H9 (cell line): Measurements from ENCODE around the gene MAP4K1. TPM values are rescaled to one million over a fixed set of nuclear protein-coding genes. Genes with fewer than 3 reads are reported as not detected.

Experiments used
- DNase-seq: peaks from one replicate; pipeline ENCODE4 v3.0.0-alpha.2; 2017
- H2AFZ ChIP-seq: one replicate; pipeline ENCODE4 v1.6.1; 2013; ENCODE audit warnings: mild to moderate bottlenecking, low read length, control low read depth, moderate library complexity
- H2AK5ac ChIP-seq: 2 replicates; pipeline ENCODE4 v1.6.1; 2013; ENCODE audit warnings: low read length, control low read depth, mixed read lengths; ENCODE audit not compliant: insufficient read length
- H2BK120ac ChIP-seq: one replicate; pipeline ENCODE4 v1.6.1; 2013; ENCODE audit warnings: low read depth, mild to moderate bottlenecking, low read length, control low read depth, inconsistent platforms; ENCODE audit not compliant: poor library complexity, severe bottlenecking
- H2BK12ac ChIP-seq: 2 replicates; pipeline ENCODE4 v1.6.1; 2013; ENCODE audit warnings: low read length, control low read depth, mixed read lengths, low read depth; ENCODE audit not compliant: insufficient read length
- H2BK15ac ChIP-seq: 2 replicates; pipeline ENCODE4 v1.6.1; 2013; ENCODE audit warnings: low read depth, low read length, control low read depth
- H2BK20ac ChIP-seq: one replicate; pipeline ENCODE4 v1.6.1; 2013; ENCODE audit warnings: low read depth, mild to moderate bottlenecking, low read length, control low read depth, inconsistent platforms; ENCODE audit not compliant: poor library complexity, severe bottlenecking
- H2BK5ac ChIP-seq: 2 replicates; pipeline ENCODE4 v1.6.1; 2013; ENCODE audit warnings: low read length, control low read depth, mixed read lengths; ENCODE audit not compliant: insufficient read length
- H3K14ac ChIP-seq: 2 replicates; pipeline ENCODE4 v1.6.1; 2013; ENCODE audit warnings: low read length, control low read depth; ENCODE audit not compliant: insufficient read depth
- H3K18ac ChIP-seq: 2 replicates; pipeline ENCODE4 v1.6.1; 2013; ENCODE audit warnings: low read depth, mild to moderate bottlenecking, mixed read lengths, low read length, control low read depth; ENCODE audit not compliant: insufficient read length
- H3K23ac ChIP-seq: 2 replicates; pipeline ENCODE4 v1.6.1; 2013; ENCODE audit warnings: low read length, control low read depth, mixed read lengths, low read depth; ENCODE audit not compliant: insufficient read length
- H3K23me2 ChIP-seq: 2 replicates; pipeline ENCODE4 v1.6.1; 2013; ENCODE audit warnings: low read depth, mild to moderate bottlenecking, mixed read lengths, low read length, control low read depth; ENCODE audit not compliant: insufficient read length, poor library complexity, severe bottlenecking
- H3K27ac ChIP-seq: 2 replicates; pipeline ENCODE4 v1.5.1; 2013; ENCODE audit warnings: low read length, control low read depth, mixed read lengths, low read depth; ENCODE audit not compliant: insufficient read length
- H3K27me3 ChIP-seq: 2 replicates; pipeline ENCODE4 v1.6.1; 2013; ENCODE audit warnings: low read length, control low read depth, inconsistent platforms; ENCODE audit not compliant: insufficient read depth
- H3K4ac ChIP-seq: 2 replicates; pipeline ENCODE4 v1.6.1; 2013; ENCODE audit warnings: low read depth, mild to moderate bottlenecking, control low read depth, inconsistent platforms, low read length, moderate library complexity
- H3K4me1 ChIP-seq: 2 replicates; pipeline ENCODE4 v1.6.1; 2013; ENCODE audit warnings: low read length, control low read depth, inconsistent platforms; ENCODE audit not compliant: insufficient read depth
- H3K4me2 ChIP-seq: 2 replicates; pipeline ENCODE4 v1.6.1; 2013; ENCODE audit warnings: low read length, control low read depth, mixed read lengths; ENCODE audit not compliant: insufficient read length, insufficient read depth
- H3K56ac ChIP-seq: 2 replicates; pipeline ENCODE4 v1.6.1; 2013; ENCODE audit warnings: low read depth, mild to moderate bottlenecking, mixed read lengths, low read length, control low read depth; ENCODE audit not compliant: insufficient read length
- H3K79me1 ChIP-seq: 2 replicates; pipeline ENCODE4 v1.6.1; 2013; ENCODE audit warnings: low read depth, mild to moderate bottlenecking, moderate library complexity, low read length, control low read depth, inconsistent platforms; ENCODE audit not compliant: insufficient read depth, poor library complexity, severe bottlenecking
- H3K79me2 ChIP-seq: 2 replicates; pipeline ENCODE4 v1.6.1; 2013; ENCODE audit warnings: low read length, control low read depth, inconsistent platforms; ENCODE audit not compliant: insufficient read depth
- H3K9ac ChIP-seq: 2 replicates; pipeline ENCODE4 v1.6.1; 2013; ENCODE audit warnings: low read length, control low read depth, mixed read lengths; ENCODE audit not compliant: insufficient read length; ENCODE audit errors: extremely low read depth
- H3K9me3 ChIP-seq: one replicate; pipeline ENCODE4 v1.6.1; 2013; ENCODE audit warnings: low read depth, low read length, inconsistent platforms; ENCODE audit not compliant: control insufficient read depth
- H3T11ph ChIP-seq: one replicate; pipeline ENCODE4 v1.6.1; 2013; ENCODE audit warnings: mild to moderate bottlenecking, low read length, control low read depth, inconsistent platforms
- H4K20me1 ChIP-seq: one replicate; pipeline ENCODE4 v1.6.1; 2013; ENCODE audit not compliant: control insufficient read depth, insufficient read length, insufficient read depth
- H4K5ac ChIP-seq: 2 replicates; pipeline ENCODE4 v1.6.1; 2013; ENCODE audit warnings: low read depth, mild to moderate bottlenecking, mixed read lengths, low read length, control low read depth; ENCODE audit not compliant: insufficient read length
- H4K8ac ChIP-seq: replicated peaks from 2 replicates; pipeline ENCODE4 v1.6.1; 2013; ENCODE audit warnings: low read length, control low read depth, mixed read lengths, low read depth; ENCODE audit not compliant: insufficient read length
- H4K91ac ChIP-seq: 2 replicates; pipeline ENCODE4 v1.6.1; 2013; ENCODE audit warnings: low read depth, mild to moderate bottlenecking, moderate library complexity, mixed read lengths, low read length, control low read depth; ENCODE audit not compliant: insufficient read length
- H3K27ac Mint-ChIP-seq, 3 experiments: 2 replicates in 2 of 3; 3 replicates in 1 of 3; pipeline ENCODE4 v1.8.0; 2020 to 2021; ENCODE audit warnings: mixed read lengths in 3 of 3, mild to moderate bottlenecking in 1 of 3, moderate library complexity in 1 of 3
- H3K27me3 Mint-ChIP-seq: 2 replicates; pipeline ENCODE4 v1.8.0; 2021; ENCODE audit warnings: low read depth, mild to moderate bottlenecking, moderate library complexity, mixed read lengths
- H3K36me3 Mint-ChIP-seq, 3 experiments: 2 replicates in 2 of 3; 3 replicates in 1 of 3; pipeline ENCODE4 v1.8.0; 2020 to 2021; ENCODE audit warnings: low read depth in 3 of 3, mixed read lengths in 3 of 3; ENCODE audit not compliant: insufficient read depth in 1 of 3
- H3K4me1 Mint-ChIP-seq, 2 experiments: 2 replicates each; pipeline ENCODE4 v1.8.0; 2020; ENCODE audit warnings: mixed read lengths in 2 of 2
- H3K4me3 Mint-ChIP-seq, 2 experiments: 2 replicates in 1 of 2; 3 replicates in 1 of 2; pipeline ENCODE4 v1.8.0; 2020 to 2021; ENCODE audit warnings: mild to moderate bottlenecking in 2 of 2, mixed read lengths in 2 of 2, moderate library complexity in 1 of 2
- H3K9me3 Mint-ChIP-seq, 2 experiments: 2 replicates in 1 of 2; 3 replicates in 1 of 2; pipeline ENCODE4 v1.8.0; 2020; ENCODE audit warnings: mild to moderate bottlenecking in 2 of 2, mixed read lengths in 2 of 2, moderate library complexity in 1 of 2
- CTCF ChIP-seq: fragments of 200-600 bp; sonication (generic); conservative IDR thresholded peaks from 3 replicates; pipeline ENCODE4 v1.8.0; 2021; ENCODE audit warnings: antibody characterized with exemption, mild to moderate bottlenecking
- WGBS: extraction: QIAGEN DNeasy Blood & Tissue Kit; methylation state at CpG from one replicate; pipeline ENCODE4 v1.1.7; 2013; ENCODE audit warnings: missing lambda C conversion rate, low lambda C conversion rate, mixed read lengths; ENCODE audit not compliant: insufficient read length; ENCODE audit errors: extremely low coverage; 5-methylcytosine and 5-hydroxymethylcytosine counted together
- total RNA-seq: library from RNA; stranded (reverse); gene quantifications from 2 replicates; pipeline ENCODE4 v1.2.1, GENCODE V29; 2021

MAP4K1 gene
- total RNA-seq, 1 experiment from 2014 or later = 31.1 TPM

- Histone ChIP-seq H4K20me1 (peaks cover under 1% of the 10 kb centered on the region), H2BK20ac (no peak overlapping the region), H2BK15ac (no peak overlapping the region), H3K23ac (no peak overlapping the region), H2AFZ (no peak overlapping the region), H2BK120ac (no peak overlapping the region), H4K91ac (no peak overlapping the region), H4K5ac (no peak overlapping the region), H4K8ac (no peak overlapping the region), H3K27me3 (no peaks in the 10 kb centered on the region), H2BK5ac (no peak overlapping the region), H3K14ac (no peak overlapping the region), H3T11ph (no peak overlapping the region), H2BK12ac (no peak overlapping the region), H3K4me2 (no peak overlapping the region), H3K4ac (no peak overlapping the region), H3K9ac (no peak overlapping the region), H3K79me2 (no peaks in the 10 kb centered on the region), H3K79me1 (no peaks in the 10 kb centered on the region), H3K9me3 (no peaks in the 10 kb centered on the region), H3K18ac (no peak overlapping the region), H3K23me2 (no peaks in the 10 kb centered on the region), H3K4me1 (no peaks in the 10 kb centered on the region), H2AK5ac (no peak overlapping the region), H3K56ac (no peak overlapping the region), H3K27ac (no peak overlapping the region)
- TF ChIP-seq CTCF = no peak
- no peaks in the 10 kb centered on the region for H3K27me3 Mint-ChIP-seq
- no peaks in the 10 kb centered on the region for H3K4me1 Mint-ChIP-seq
- H3K36me3 Mint-ChIP-seq = peaks cover 0 to 10% (median 10%) of the 10 kb centered on the region in 3 experiments; a peak in 5 of 7 replicates
- no CpG with 5 or more reads among the region's 2 CpGs for WGBS
- no peak overlapping the region; a peak in 1 of 7 replicates for H3K27ac Mint-ChIP-seq
- no peak for DNase-seq
- H3K9me3 Mint-ChIP-seq = no peaks in the 10 kb centered on the region
- H3K4me3 Mint-ChIP-seq = no peak overlapping the region
These were observed 46.1 kb downstream of the MAP4K1 start for GRCh38 chr19:38571682-38572081.
